GOT3 (cell line): Measurements from ENCODE around the gene KHDRBS1.
"Not testable (repeated sequence)": the region's sequence is repeated elsewhere in the genome, so short reads cannot be mapped to it uniquely, and the experiment has no call there.

ENCODE experiments used
- DNase-seq: peaks from one replicate; lab custom pipeline; 2025; ENCODE audit warnings: mixed read lengths; lab: John Stamatoyannopoulos, UW

The KHDRBS1 gene

GRCh38 chr1:32013386-32014198 is at the start of gene KHDRBS1:
KHDRBS1 (plus strand) TSS chr1:32013868; CDS start chr1:32013996, 128 bp downstream.
- DNase-seq: peak; percentile 95

GRCh38 chr1:31970873-31971272 is 42.8 kb upstream of the KHDRBS1 start:
- DNase-seq: no peak

DNA sequence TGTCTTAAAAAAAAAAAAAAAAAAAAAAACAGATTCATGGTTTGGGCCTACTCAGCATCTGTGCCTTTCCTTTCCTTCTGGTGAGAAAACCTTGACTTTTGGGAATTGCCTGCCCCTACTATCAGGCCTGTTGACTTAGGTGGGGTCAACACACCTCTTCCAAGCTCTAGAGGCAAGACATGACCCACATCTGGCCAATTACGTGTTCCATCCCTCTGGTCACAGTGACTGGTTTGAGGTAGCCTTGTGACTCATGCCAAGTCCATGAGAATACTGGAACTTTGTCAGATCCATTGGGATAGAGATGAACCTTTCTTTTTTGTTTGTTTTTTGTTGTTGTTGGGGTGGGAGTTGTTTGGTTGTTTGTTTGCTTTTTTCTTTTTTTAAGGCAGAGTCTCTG is 37.3 kb upstream of the KHDRBS1 start:
- DNase-seq: no peak

GRCh38 chr1:31977385-31978131 is 36.1 kb upstream of the KHDRBS1 start:
- no peak for DNase-seq

GRCh38 chr1:31978843-31979400 is 34.7 kb upstream of the KHDRBS1 start:
- DNase-seq: no peak

- DNase-seq: no peak
Measured at GRCh38 chr1:31980835-31981455, 32.7 kb upstream of the KHDRBS1 start.

DNA sequence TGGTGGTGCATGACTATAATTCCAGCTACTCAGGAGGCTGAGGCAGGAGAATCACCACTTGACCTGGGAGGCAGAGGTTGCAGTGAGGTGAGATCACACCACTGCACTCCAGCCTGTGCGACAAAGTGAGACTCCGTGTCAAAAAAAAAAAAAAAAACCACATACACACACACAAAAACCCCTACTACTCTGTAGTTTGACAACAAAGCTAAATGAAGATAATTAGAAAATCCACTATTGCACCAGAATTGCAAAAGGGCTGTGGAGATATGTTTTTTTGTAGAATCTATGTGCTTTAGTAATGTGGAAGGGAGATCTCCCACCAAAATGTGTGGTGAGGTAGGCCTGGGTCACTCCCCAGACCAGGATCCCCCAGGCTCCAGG is 32.2 kb upstream of the KHDRBS1 start:
- no peak for DNase-seq

DNA sequence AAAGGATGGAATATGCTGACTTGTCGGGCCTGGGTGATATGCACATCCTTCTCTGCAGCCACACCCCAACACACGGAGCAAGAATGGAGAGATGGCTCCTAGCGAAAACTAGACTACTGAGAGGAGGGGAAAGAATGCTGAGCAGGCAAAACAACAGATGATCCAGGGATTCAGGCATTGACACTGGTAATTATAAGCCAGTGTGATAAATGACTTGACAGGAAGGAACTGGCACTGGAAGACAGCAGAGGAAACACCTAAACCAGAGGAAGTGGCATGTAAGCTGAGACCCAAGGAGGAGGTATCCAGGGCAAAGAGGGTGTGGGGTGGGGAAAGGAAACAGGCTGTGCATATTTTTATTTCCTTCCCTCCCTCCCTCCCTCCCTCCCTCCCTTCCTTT is 31.7 kb upstream of the KHDRBS1 start:
- no peak for DNase-seq

- DNase-seq: no peak
Measured at GRCh38 chr1:31984419-31985347, 29.0 kb upstream of the KHDRBS1 start.

DNA sequence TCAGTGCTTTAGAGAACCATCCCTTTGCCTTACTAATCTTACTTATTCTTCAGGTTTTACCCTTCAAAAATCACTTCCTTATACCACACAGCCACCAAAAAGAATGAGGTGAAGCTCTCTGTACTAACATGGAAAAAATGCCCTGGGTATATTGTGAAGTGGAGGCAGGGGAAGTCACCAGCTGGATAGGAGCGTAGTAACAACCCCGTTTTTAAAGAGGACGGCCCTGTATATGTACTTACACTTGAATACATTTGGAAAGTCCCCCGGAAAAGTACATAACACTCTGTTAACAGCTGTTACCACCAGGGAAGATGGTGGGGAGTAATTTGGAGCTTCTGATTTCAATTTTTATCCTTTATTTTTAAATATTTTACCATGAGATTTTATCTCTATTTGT is 28.2 kb upstream of the KHDRBS1 start:
- DNase-seq: no peak

DNA sequence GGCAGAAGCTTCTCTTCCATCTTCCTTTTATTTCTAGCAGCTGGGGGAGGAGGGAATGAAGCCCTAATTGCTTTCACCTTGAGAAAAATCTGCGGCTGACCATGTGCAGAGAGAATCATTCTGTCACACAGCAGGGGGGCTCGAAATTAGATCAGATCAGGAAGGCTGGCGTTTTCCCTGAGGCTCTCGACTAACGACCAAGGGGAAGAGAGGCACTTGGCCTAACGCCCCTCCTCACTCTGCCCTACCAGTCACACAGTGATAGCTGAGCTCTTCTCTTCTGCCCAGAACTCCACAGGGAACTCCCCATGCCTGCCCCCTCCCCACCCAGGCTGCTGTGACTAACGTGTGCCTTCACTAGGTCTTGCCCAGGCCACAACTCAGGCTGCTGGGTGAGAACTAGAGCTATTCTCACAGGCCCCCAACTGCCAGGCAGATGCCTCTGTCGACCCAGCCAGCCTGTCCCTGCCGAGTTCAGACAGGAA is 26.5 kb upstream of the KHDRBS1 start:
- no peak for DNase-seq

DNA sequence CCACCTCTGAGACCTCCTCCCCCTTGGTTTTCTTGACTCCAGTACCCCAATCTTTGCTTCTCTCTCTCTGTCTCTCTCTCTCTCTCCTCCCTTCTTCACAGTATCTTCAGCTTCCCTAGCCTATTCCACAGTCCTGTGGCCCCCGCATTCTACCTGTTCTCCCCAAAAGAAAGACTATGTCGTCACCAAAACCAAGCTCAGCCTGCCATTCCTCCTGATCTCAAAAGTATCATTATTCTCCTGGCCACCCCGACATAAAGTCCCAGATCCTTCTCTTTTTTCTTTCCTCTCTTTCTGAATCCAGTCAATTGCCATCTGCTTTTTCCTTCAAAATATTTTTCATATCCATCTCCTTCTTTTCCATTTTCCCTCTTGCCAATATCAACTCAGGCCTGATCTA is 23.7 kb upstream of the KHDRBS1 start:
- DNase-seq: no peak

- no peak for DNase-seq
Measured at GRCh38 chr1:31991182-31991581, 22.5 kb upstream of the KHDRBS1 start.

- DNase-seq: no peak
Measured at GRCh38 chr1:31995263-31995662, 18.4 kb upstream of the KHDRBS1 start.

GRCh38 chr1:31996121-31996520 is 17.5 kb upstream of the KHDRBS1 start:
- DNase-seq: not testable (repeated sequence)

- DNase-seq: no peak
Measured at GRCh38 chr1:32001863-32002262, 11.8 kb upstream of the KHDRBS1 start.

DNA sequence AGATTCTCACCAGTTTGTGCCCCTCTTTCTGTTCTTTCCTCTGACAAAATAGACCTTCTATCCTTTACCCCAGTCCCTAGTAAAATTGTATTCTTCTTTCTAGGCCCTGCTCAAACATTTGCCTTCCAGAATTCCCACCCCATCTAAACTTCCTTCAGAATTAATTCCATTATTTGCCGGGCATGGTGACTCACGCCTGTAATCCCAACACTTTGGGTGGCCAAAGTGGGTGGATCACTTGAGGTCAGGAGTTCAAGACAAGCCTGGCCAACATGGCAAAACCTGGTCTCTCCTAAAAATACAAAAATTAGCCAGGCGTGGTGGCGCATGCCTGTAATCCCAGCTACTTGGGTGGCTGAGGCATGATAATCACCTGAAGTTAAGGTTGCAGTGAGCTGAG is 11.4 kb upstream of the KHDRBS1 start:
- DNase-seq: not testable (repeated sequence)

DNA sequence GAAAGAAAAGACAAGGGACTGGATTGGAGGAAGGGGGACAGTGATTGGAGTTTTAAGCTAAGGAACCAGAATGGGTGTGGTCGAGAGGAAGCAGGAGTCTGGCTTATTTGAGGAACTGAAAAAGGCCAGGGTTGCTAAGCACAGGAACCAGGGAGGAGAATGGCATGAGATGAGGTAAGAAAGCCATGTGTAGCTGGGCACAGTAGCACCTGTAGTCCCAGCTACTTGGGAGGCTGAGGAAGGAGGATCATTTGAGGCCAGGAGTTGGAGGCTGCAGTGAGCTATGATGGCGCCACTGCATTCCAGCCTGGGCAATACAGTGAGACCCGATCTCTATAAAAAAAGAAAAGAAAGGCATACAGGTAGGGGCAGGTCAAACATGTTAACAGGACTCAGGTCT is 8.1 kb upstream of the KHDRBS1 start:
- DNase-seq: no peak

- DNase-seq: no peak
Measured at GRCh38 chr1:32007591-32007940, 6.1 kb upstream of the KHDRBS1 start.

DNA sequence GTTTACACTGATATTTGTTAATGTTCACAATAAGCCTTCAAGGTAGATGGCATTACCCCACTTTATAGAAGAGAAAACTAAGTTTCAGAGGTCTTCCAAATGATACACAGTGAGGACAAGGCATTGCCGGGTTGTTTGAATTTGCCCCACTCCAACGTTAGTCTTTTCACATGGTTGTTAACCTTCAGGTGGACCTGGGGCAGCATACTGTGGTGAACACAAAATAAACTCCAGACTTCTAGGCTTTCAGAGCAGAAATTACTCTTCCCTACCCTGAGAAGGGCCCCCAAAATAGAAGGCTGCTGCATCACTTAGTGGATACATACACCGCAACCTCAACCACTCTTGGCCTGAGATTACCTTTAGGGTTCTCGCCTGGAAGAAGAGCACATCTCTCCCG is 3.4 kb upstream of the KHDRBS1 start:
- DNase-seq: no peak

GRCh38 chr1:32012709-32013385 is 821 bp upstream of the KHDRBS1 start:
- DNase-seq: no peak
